AG04450 (cell line): ENCODE results near the gene ABCC2. TPM values are rescaled to one million over a fixed set of nuclear protein-coding genes. Genes with fewer than 3 reads are reported as not detected.

Experiments
- CTCF ChIA-PET: fragments of 300-600, 350-600 bp; formaldehyde crosslinking; extraction: SDS; loops from one replicate; lab custom pipeline; 2022; ENCODE audit warnings: antibody characterized with exemption, inconsistent platforms; lab: Charles Lee
- POLR2A ChIA-PET: fragments of 350-600 bp; formaldehyde crosslinking; extraction: SDS; loops from one replicate; lab custom pipeline; 2021; ENCODE audit warnings: antibody characterized with exemption, inconsistent platforms; lab: Yijun Ruan, JAX
- DNase-seq: peaks from one replicate; pipeline ENCODE4 v3.0.0-alpha.2; 2011; ENCODE audit warnings: low read depth, low spot score
- H3K27ac ChIP-seq: one replicate; pipeline ENCODE4 v1.5.1; 2012; ENCODE audit warnings: low read depth, low read length, control low read depth
- H3K27me3 ChIP-seq: one replicate; pipeline ENCODE4 v1.6.0; 2012; ENCODE audit warnings: low read length; ENCODE audit not compliant: control insufficient read depth, insufficient read depth
- H3K4me3 ChIP-seq: 2 replicates; pipeline ENCODE4 v1.5.1; 2011; ENCODE audit warnings: mild to moderate bottlenecking, low read depth, low read length, control low read depth
- H3K9me3 ChIP-seq: 2 replicates; pipeline ENCODE4 v1.5.1; 2012; ENCODE audit warnings: low read length; ENCODE audit not compliant: control insufficient read depth, insufficient read depth
- polyA plus RNA-seq: library from polyadenylated mRNA; depleted of rRNA; stranded (reverse); fragments of >200 nt; gene quantifications from 2 replicates; pipeline ENCODE4 v1.2.3, GENCODE V29; 2011
- TF ChIP-seq, protein P1 (sequence below): IDR thresholded peaks from 2 replicates; pipeline ENCODE4 v1.5.1; 2011; ENCODE audit warnings: low read depth, low read length, control low read depth, inconsistent platforms

The ABCC2 gene
- polyA plus RNA-seq, 1 experiment, result 1.2 TPM

DNA sequence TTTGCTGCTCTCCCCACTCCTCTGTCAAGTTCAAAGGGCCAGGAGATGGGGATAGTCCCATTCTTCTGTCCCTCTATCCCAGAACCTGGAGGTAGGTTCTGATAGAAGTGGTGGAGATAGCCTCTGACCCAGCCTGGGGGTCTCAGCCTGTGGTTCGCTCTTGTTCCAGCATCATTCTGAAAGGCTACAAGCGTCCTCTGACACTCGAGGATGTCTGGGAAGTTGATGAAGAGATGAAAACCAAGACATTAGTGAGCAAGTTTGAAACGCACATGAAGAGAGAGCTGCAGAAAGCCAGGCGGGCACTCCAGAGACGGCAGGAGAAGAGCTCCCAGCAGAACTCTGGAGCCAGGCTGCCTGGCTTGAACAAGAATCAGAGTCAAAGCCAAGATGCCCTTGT lies 14.5 kb downstream of the ABCC2 start:
- Histone ChIP-seq H3K27ac (no peak overlapping the region), H3K9me3 (no peaks in the 10 kb centered on the region), H3K27me3 (no peaks in the 10 kb centered on the region), H3K4me3 (no peak overlapping the region)
- DNase-seq, result no peak
- POLR2A ChIA-PET, result no interaction called here
- CTCF ChIA-PET, result no interaction called here
- TF ChIP-seq, protein P1, sequence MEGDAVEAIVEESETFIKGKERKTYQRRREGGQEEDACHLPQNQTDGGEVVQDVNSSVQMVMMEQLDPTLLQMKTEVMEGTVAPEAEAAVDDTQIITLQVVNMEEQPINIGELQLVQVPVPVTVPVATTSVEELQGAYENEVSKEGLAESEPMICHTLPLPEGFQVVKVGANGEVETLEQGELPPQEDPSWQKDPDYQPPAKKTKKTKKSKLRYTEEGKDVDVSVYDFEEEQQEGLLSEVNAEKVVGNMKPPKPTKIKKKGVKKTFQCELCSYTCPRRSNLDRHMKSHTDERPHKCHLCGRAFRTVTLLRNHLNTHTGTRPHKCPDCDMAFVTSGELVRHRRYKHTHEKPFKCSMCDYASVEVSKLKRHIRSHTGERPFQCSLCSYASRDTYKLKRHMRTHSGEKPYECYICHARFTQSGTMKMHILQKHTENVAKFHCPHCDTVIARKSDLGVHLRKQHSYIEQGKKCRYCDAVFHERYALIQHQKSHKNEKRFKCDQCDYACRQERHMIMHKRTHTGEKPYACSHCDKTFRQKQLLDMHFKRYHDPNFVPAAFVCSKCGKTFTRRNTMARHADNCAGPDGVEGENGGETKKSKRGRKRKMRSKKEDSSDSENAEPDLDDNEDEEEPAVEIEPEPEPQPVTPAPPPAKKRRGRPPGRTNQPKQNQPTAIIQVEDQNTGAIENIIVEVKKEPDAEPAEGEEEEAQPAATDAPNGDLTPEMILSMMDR, result no peak

- ChIA-PET CTCF (interaction anchor here (1.3 kb wide), 1 partner anchor 48 kb away, joined by 7 read pairs; no protein-coding TSS in a partner anchor), POLR2A (no interaction called here)
- Histone ChIP-seq H3K4me3 (no peak overlapping the region), H3K9me3 (no peaks in the 10 kb centered on the region), H3K27ac (no peak overlapping the region), H3K27me3 (no peaks in the 10 kb centered on the region)
- TF ChIP-seq, protein P1, result no peak
- DNase-seq, result no peak
These were observed 15.6 kb downstream of the ABCC2 start for GRCh38 chr10:99798031-99798430.

GRCh38 chr10:99798920-99799319 lies 16.5 kb downstream of the ABCC2 start:
- CTCF ChIA-PET, result interaction anchor here (0.9 to 1.3 kb wide), 2 partner anchors 11 to 47 kb away, joined by 3 to 7 read pairs; no protein-coding TSS in a partner anchor
- Histone ChIP-seq H3K27me3 (no peaks in the 10 kb centered on the region), H3K4me3 (no peak overlapping the region), H3K27ac (no peak overlapping the region), H3K9me3 (no peaks in the 10 kb centered on the region)
- TF ChIP-seq, protein P1, result no peak
- DNase-seq, result no peak
- POLR2A ChIA-PET, result no interaction called here

GRCh38 chr10:99799613-99800012 lies 17.2 kb downstream of the ABCC2 start:
- Histone ChIP-seq H3K27me3 (no peaks in the 10 kb centered on the region), H3K9me3 (no peaks in the 10 kb centered on the region), H3K27ac (no peak overlapping the region), H3K4me3 (no peak overlapping the region)
- ChIA-PET CTCF (interaction anchor here (1.8 kb wide), 1 partner anchor 46 kb away, joined by 5 read pairs; no protein-coding TSS in a partner anchor), POLR2A (no interaction called here)
- no peak for DNase-seq
- TF ChIP-seq, protein P1, result no peak

DNA sequence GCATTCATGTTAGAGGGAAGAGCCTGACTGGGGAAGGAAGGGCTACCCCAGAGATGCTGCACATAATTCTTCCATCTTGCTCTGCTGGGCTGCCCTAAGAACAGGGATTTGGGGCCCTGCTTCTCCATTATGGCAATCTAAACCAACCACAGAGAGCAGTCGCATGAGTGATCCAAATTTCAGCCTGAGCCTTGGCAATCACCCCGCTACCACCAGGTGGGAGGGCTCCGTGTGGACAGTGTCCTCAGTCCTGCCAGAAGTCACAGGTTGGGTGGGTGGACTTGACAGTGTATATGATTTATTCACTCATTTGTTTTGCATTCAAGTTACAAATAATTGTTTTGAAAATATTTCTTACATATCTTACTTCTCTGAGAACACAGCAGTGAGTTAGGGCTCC lies 22.0 kb downstream of the ABCC2 start:
- H3K27ac ChIP-seq, result no peak overlapping the region
- H3K27me3 ChIP-seq, result no peaks in the 10 kb centered on the region
- H3K9me3 ChIP-seq, result no peaks in the 10 kb centered on the region
- ChIA-PET POLR2A (no interaction called here), CTCF (no interaction called here)
- TF ChIP-seq, protein P1, result no peak
- H3K4me3 ChIP-seq, result no peak overlapping the region
- DNase-seq, result no peak
